Stimulated activated CD8-positive, alpha-beta memory T cell treated with anti-CD3 and anti-CD28 coated beads, Interleukin-2, amount 100 ng/mL, for 48 hours (primary cell): ENCODE measurements around the gene NME9.

Experiments
- DNase-seq, 2 donors: peaks; one replicate each; pipeline ENCODE4 v3.0.0-alpha.2; 2020; ENCODE audit warnings: low read depth in 2 of 2

The NME9 gene

GRCh38 chr3:138281561-138281960 is 48.1 kb downstream of the NME9 start:
- DNase-seq, result no peak

DNA sequence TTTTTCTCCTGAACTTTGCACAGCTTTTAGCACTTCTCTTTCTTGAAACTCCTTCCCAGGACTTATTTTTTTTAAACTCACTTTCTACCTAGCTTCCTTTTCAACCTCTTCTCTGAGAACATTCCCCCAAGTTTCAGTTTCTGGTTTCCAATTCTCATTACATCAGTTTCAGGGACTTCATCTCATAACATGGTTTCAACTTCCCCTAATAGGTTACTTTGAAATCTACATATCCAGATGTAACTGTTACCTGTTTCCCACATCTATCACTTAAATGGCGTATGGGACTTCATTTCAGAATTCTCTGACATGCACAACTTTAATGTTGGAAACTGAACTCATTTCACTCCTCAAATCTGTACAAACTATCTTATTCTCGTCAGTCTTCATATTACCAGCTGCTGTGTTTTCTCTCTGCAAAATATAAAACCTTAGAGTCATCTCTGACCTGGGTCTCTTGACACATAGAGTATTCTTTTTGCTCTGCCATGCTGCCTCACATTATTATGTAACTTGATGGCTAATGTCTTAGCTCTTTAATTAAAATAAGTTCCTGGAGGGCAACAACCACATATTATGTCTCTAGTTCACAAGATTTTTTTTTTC is 58.4 kb downstream of the NME9 start:
- no peak for DNase-seq

GRCh38 chr3:138270245-138270644 is 59.4 kb downstream of the NME9 start:
- no peak for DNase-seq

GRCh38 chr3:138267083-138267482 is 62.6 kb downstream of the NME9 start:
- no peak for DNase-seq

- no peak for DNase-seq
Measured at GRCh38 chr3:138265745-138266144, 63.9 kb downstream of the NME9 start.

- DNase-seq, result no peak
Measured at GRCh38 chr3:138263104-138263503, 66.5 kb downstream of the NME9 start.

DNA sequence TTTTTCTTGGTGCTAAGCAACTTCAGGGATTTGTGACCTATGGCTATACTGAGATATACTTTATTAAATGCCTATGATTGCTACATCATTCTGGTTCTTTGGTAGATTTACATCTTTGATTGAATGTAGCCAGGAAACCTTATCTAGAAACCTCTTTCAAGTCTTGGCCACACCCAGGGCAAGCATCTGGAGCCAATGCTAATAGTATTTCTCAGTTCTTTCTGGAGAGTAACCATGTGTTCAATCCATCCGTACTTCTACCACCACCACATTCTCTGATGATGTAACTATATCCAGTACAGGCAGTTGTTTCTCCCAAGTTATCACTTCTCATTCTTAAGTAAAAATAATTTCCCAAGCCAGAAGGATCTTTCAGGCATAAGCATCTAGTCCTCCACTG is 69.0 kb downstream of the NME9 start:
- DNase-seq, result no peak

GRCh38 chr3:138259126-138259525 is 70.5 kb downstream of the NME9 start:
- DNase-seq, result no peak

- no peak for DNase-seq
Measured at GRCh38 chr3:138257986-138258385, 71.7 kb downstream of the NME9 start.

DNA sequence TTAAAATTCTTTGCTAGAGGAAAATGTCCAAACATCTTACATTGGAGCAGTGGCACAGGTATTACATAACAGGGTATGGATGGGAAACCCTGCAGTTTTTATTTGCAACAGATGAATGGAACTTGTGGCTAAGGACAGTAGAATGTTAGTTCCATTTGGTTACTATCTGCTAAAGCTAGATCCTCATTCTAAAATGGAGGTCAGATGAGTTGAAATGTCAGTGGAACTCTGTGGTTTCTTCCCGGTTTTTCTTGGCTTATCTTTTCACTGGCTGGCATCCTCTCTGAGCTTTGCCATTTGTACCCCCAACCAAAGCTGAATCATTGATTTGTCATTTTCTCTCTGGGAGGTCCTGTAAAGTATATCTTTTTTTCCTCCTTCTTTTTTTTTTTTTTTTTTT is 73.6 kb downstream of the NME9 start:
- no peak for DNase-seq

- no peak for DNase-seq
Measured at GRCh38 chr3:138254216-138254615, 75.4 kb downstream of the NME9 start.

DNA sequence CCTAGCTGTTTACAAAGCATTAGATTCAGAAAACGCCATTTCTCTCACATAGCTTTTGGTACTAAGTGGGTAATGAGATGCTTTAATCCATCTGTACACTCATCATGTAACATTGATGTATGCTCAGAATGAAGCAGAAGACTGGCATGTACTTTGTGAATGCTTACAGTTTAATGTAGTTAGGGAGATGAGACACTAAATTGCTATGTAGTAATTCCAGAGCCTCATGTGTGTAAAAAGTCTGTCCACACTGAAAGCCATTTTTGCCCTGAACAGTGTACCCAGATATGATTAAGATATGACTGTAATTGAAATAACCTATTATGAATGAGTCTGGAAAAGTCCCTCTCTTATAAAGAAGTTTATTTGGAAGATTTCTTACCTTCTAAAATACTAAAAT is 76.0 kb downstream of the NME9 start:
- no peak for DNase-seq
